ENCODE results near the gene NDUFB10. TPM values are rescaled to one million over a fixed set of nuclear protein-coding genes. Genes with fewer than 3 reads are reported as not detected.

The NDUFB10 gene
- total and polyA plus RNA-seq, 10 of the 15 experiments (the other 5 are each of a cell fraction or from before 2014, with no cell fraction given) = 52.2 to 319 (median 130) TPM

- peaks cover 4% of the 10 kb centered on the region for H3K4me1 ChIP-seq (ENCODE audit: control insufficient read depth, insufficient read depth, low read length)
- peaks cover 3% of the 10 kb centered on the region for H4K20me1 ChIP-seq (ENCODE audit: control insufficient read depth, insufficient read depth)
- TF ChIP-seq RAD21 (IDR thresholded peaks at IDR 0.05; ENCODE audit: insufficient read depth, low read depth, low read length) (no peak), ZBED1 (IDR thresholded peaks at IDR 0.05; ENCODE audit: borderline replicate concordance) (no peak), ESRRA (IDR thresholded peaks at IDR 0.05; ENCODE audit: low read length) (no peak), SMC3 (IDR thresholded peaks at IDR 0.05; ENCODE audit: borderline replicate concordance, low read length) (no peak)
- intact Hi-C loops (cut with micrococcal nuclease; ENCODE audit: unreplicated experiment) (no loop called here), in situ Hi-C loops (cut with MboI) (no loop called here)
- no peaks in the 10 kb centered on the region for H3K9me3 ChIP-seq (replicated peaks; ENCODE audit: control insufficient read depth, insufficient read depth, low read length)
- TSS peak; percentile 63 for BruUV-seq (replicated peaks)
- no peak for ATAC-seq
- ChIA-PET RAD21 (ENCODE audit: unreplicated experiment) (interaction anchor here (1.0 kb wide), 1 partner anchor 14 kb away, joined by 3 read pairs; the partner anchor contains the start of gene GFER), CTCF (no interaction called here), SMC1A (ENCODE audit: uncharacterized antibody, unreplicated experiment) (no interaction called here), POLR2A (no interaction called here)
- no peaks in the 10 kb centered on the region; the same call in 1 of the 2 replicates for H3K79me2 ChIP-seq (ENCODE audit: control insufficient read depth, insufficient read depth, low read length)
- H3K9ac ChIP-seq (ENCODE audit: control insufficient read depth, insufficient read depth, low read length) = no peak overlapping the region
- peaks cover 3 to 44% of the 10 kb centered on the region in 2 experiments for H3K36me3 ChIP-seq (ENCODE audit: control insufficient read depth in 2 of 2, insufficient read depth in 2 of 2, low read length in 1 of 2)
- H3K27ac ChIP-seq (ENCODE audit: control insufficient read depth, insufficient read depth) = no peak overlapping the region
- no peak overlapping the region for H3K4me3 ChIP-seq
- no peak overlapping the region for H3K4me2 ChIP-seq (ENCODE audit: control insufficient read depth, insufficient read depth)
- no peak overlapping the region for H2AFZ ChIP-seq (ENCODE audit: control insufficient read depth, low read depth, low read length)
- H3K27me3 ChIP-seq (replicated peaks in 1 of 2; ENCODE audit: control insufficient read depth in 2 of 2, insufficient read depth in 2 of 2, low read length in 1 of 2) = no peaks in the 10 kb centered on the region
- FAIRE-seq = no peak
- no peak for DNase-seq (ENCODE audit: low read depth, low spot score)
- WGBS (ENCODE audit: insufficient coverage, insufficient replicate concordance, low lambda C conversion rate, missing lambda C conversion rate) = 91% methylated on average over 26 of the region's 27 CpGs
Observed at GRCh38 chr16:1998360-1998835, 39.1 kb downstream of the NDUFB10 start.

- Histone ChIP-seq H3K4me3 (no peak overlapping the region), H3K27me3 (replicated peaks in 1 of 2; ENCODE audit: control insufficient read depth in 2 of 2, insufficient read depth in 2 of 2, low read length in 1 of 2) (no peaks in the 10 kb centered on the region), H4K20me1 (ENCODE audit: control insufficient read depth, insufficient read depth) (peaks cover 6% of the 10 kb centered on the region), H3K9me3 (replicated peaks; ENCODE audit: control insufficient read depth, insufficient read depth, low read length) (no peaks in the 10 kb centered on the region), H3K9ac (ENCODE audit: control insufficient read depth, insufficient read depth, low read length) (no peak overlapping the region), H3K4me2 (ENCODE audit: control insufficient read depth, insufficient read depth) (no peak overlapping the region), H3K27ac (ENCODE audit: control insufficient read depth, insufficient read depth) (no peak overlapping the region), H3K79me2 (ENCODE audit: control insufficient read depth, insufficient read depth, low read length) (peaks cover 4% of the 10 kb centered on the region), H3K36me3 (ENCODE audit: control insufficient read depth in 2 of 2, insufficient read depth in 2 of 2, low read length in 1 of 2) (peaks cover 3 to 46% of the 10 kb centered on the region in 2 experiments), H2AFZ (ENCODE audit: control insufficient read depth, low read depth, low read length) (no peak overlapping the region), H3K4me1 (ENCODE audit: control insufficient read depth, insufficient read depth, low read length) (0 out of 2 replicates have a peak, but pooled peaks cover under 1% of the 10 kb centered on the region)
- RAD21 ChIA-PET (ENCODE audit: unreplicated experiment) = interaction anchor here (0.5 kb wide), 1 partner anchor 451 kb away, joined by 3 read pairs; no protein-coding TSS in a partner anchor
- ATAC-seq (no peak), DNase-seq (ENCODE audit: low read depth, low spot score) (no peak), FAIRE-seq (no peak)
- CTCF ChIA-PET = no interaction called here
- POLR2A ChIA-PET = no interaction called here
- in situ Hi-C loops (cut with MboI) (no loop called here), intact Hi-C loops (cut with micrococcal nuclease; ENCODE audit: unreplicated experiment) (no loop called here)
- BruUV-seq (replicated peaks) = TSS peak; percentile 17
- TF ChIP-seq STAT3 (IDR thresholded peaks at IDR 0.05; ENCODE audit: low read depth, low read length) (no peak), POLR2A (IDR thresholded peaks at IDR 0.05; ENCODE audit: low read depth, low read length) (peak; percentile 52)
- WGBS (ENCODE audit: insufficient coverage, insufficient replicate concordance, low lambda C conversion rate, missing lambda C conversion rate) = 95% methylated on average over 30 of the region's 39 CpGs
- SMC1A ChIA-PET (ENCODE audit: uncharacterized antibody, unreplicated experiment) = no interaction called here
Observed at GRCh38 chr16:1998852-1999801, 39.8 kb downstream of the NDUFB10 start.

Data from GM12878 (cell line).